HEK293 (cell line): ENCODE data around the gene PLLP.

Experiments used
- CTCF ChIP-seq: fragments of 450-650 bp; formaldehyde crosslinking; IDR thresholded peaks from 2 replicates; pipeline ENCODE4 v1.5.1; 2016; ENCODE audit warnings: missing biosample characterization, missing genetic modification characterization
- EGR2 ChIP-seq: fragments of 450-650 bp; formaldehyde crosslinking; IDR thresholded peaks from 2 replicates; pipeline ENCODE4 v1.5.1; 2016; ENCODE audit warnings: low read depth, missing biosample characterization, missing genetic modification characterization
- HOXC10 ChIP-seq: sonication (generic); formaldehyde crosslinking; IDR thresholded peaks from 2 replicates; pipeline ENCODE4 v1.8.1; 2023; ENCODE audit warnings: mild to moderate bottlenecking, missing genetic modification reagents
- KLF16 ChIP-seq: fragments of 450-650 bp; formaldehyde crosslinking; IDR thresholded peaks from 2 replicates; pipeline ENCODE4 v1.5.1; 2017; ENCODE audit warnings: missing biosample characterization, missing genetic modification characterization
- MYNN ChIP-seq: fragments of 450-650 bp; formaldehyde crosslinking; IDR thresholded peaks from 2 replicates; pipeline ENCODE4 v1.5.1; 2016; ENCODE audit warnings: missing biosample characterization, missing genetic modification characterization, borderline replicate concordance
- ZBTB11 ChIP-seq: fragments of 450-650 bp; formaldehyde crosslinking; conservative IDR thresholded peaks from 2 replicates; pipeline ENCODE4 v1.5.1; 2016; ENCODE audit warnings: low read depth, missing biosample characterization, missing genetic modification characterization
- ZBTB20 ChIP-seq: fragments of 450-650 bp; formaldehyde crosslinking; IDR thresholded peaks from 2 replicates; pipeline ENCODE4 v1.5.1; 2016; ENCODE audit warnings: missing biosample characterization, missing genetic modification characterization
- ZFHX2 ChIP-seq: fragments of 450-650 bp; formaldehyde crosslinking; conservative IDR thresholded peaks from 2 replicates; pipeline ENCODE4 v1.5.1; 2016; ENCODE audit warnings: missing biosample characterization, missing genetic modification characterization
- ZNF155 ChIP-seq: fragments of 450-650 bp; formaldehyde crosslinking; IDR thresholded peaks from 2 replicates; pipeline ENCODE4 v1.5.1; 2016; ENCODE audit warnings: missing biosample characterization, missing genetic modification characterization
- ZNF19 ChIP-seq: fragments of 450-650 bp; formaldehyde crosslinking; IDR thresholded peaks from 2 replicates; pipeline ENCODE4; 2016; ENCODE audit warnings: missing biosample characterization, missing genetic modification characterization, low read depth
- ZNF202 ChIP-seq: fragments of 450-650 bp; formaldehyde crosslinking; IDR thresholded peaks from 2 replicates; pipeline ENCODE4 v1.5.1; 2016; ENCODE audit warnings: missing biosample characterization, missing genetic modification characterization, borderline replicate concordance
- ZNF335 ChIP-seq: fragments of 450-650 bp; formaldehyde crosslinking; conservative IDR thresholded peaks from 2 replicates; pipeline ENCODE4 v1.5.1; 2016; ENCODE audit warnings: missing biosample characterization, missing genetic modification characterization
- ZNF394 ChIP-seq: fragments of 450-650 bp; formaldehyde crosslinking; IDR thresholded peaks from 2 replicates; pipeline ENCODE4 v1.5.1; 2016; ENCODE audit warnings: missing biosample characterization, missing genetic modification characterization, mild to moderate bottlenecking, moderate library complexity, borderline replicate concordance
- ZNF558 ChIP-seq: fragments of 450-650 bp; formaldehyde crosslinking; IDR thresholded peaks from 2 replicates; pipeline ENCODE4 v1.5.1; 2016; ENCODE audit warnings: missing biosample characterization, missing genetic modification characterization
- ZNF561 ChIP-seq: fragments of 450-650 bp; IDR thresholded peaks from 2 replicates; pipeline ENCODE4 v1.5.1; 2018; ENCODE audit warnings: missing biosample characterization, missing genetic modification characterization, borderline replicate concordance
- ZNF639 ChIP-seq: fragments of 450-650 bp; formaldehyde crosslinking; IDR thresholded peaks from 2 replicates; pipeline ENCODE4 v1.5.1; 2016; ENCODE audit warnings: missing biosample characterization, missing genetic modification characterization
- ZNF660 ChIP-seq: fragments of 450-650 bp; IDR thresholded peaks from 2 replicates; pipeline ENCODE4 v1.5.1; 2018; ENCODE audit warnings: missing biosample characterization, mild to moderate bottlenecking, missing genetic modification characterization
- ZNF704 ChIP-seq: fragments of 450-650 bp; formaldehyde crosslinking; IDR thresholded peaks from 2 replicates; pipeline ENCODE4 v1.5.1; 2016; ENCODE audit warnings: missing biosample characterization, missing genetic modification characterization
- ZNF768 ChIP-seq: fragments of 450-650 bp; formaldehyde crosslinking; IDR thresholded peaks from 2 replicates; pipeline ENCODE4 v1.5.1; 2018; ENCODE audit warnings: missing biosample characterization, mild to moderate bottlenecking, missing genetic modification characterization
- ZXDB ChIP-seq: fragments of 450-650 bp; formaldehyde crosslinking; IDR thresholded peaks from 2 replicates; pipeline ENCODE4 v1.5.1; 2016; ENCODE audit warnings: missing biosample characterization, missing genetic modification characterization
- TF ChIP-seq, protein P1 (sequence below): fragments of 450-650 bp; formaldehyde crosslinking; IDR thresholded peaks from 2 replicates; pipeline ENCODE4 v1.5.1; 2017; ENCODE audit warnings: missing biosample characterization, missing genetic modification characterization
- TF ChIP-seq, protein P2 (sequence below): fragments of 450-650 bp; formaldehyde crosslinking; IDR thresholded peaks from 2 replicates; pipeline ENCODE4 v1.5.1; 2016; ENCODE audit warnings: missing biosample characterization, missing genetic modification characterization, borderline replicate concordance
- TF ChIP-seq, protein P3 (sequence below): fragments of 450-650 bp; formaldehyde crosslinking; IDR thresholded peaks from 2 replicates; pipeline ENCODE4 v1.5.1; 2016; ENCODE audit warnings: missing biosample characterization, missing genetic modification characterization

The PLLP gene

GRCh38 chr16:57300387-57301125 lies 16.1 kb upstream of the PLLP start (continued):
- TF ChIP-seq, protein P1, sequence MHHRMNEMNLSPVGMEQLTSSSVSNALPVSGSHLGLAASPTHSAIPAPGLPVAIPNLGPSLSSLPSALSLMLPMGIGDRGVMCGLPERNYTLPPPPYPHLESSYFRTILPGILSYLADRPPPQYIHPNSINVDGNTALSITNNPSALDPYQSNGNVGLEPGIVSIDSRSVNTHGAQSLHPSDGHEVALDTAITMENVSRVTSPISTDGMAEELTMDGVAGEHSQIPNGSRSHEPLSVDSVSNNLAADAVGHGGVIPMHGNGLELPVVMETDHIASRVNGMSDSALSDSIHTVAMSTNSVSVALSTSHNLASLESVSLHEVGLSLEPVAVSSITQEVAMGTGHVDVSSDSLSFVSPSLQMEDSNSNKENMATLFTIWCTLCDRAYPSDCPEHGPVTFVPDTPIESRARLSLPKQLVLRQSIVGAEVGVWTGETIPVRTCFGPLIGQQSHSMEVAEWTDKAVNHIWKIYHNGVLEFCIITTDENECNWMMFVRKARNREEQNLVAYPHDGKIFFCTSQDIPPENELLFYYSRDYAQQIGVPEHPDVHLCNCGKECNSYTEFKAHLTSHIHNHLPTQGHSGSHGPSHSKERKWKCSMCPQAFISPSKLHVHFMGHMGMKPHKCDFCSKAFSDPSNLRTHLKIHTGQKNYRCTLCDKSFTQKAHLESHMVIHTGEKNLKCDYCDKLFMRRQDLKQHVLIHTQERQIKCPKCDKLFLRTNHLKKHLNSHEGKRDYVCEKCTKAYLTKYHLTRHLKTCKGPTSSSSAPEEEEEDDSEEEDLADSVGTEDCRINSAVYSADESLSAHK (tag by site-specific recombination) = no peak
- no peak for TF ChIP-seq MYNN (tag by site-specific recombination)
- TF ChIP-seq ZNF558 (tag by site-specific recombination) = no peak
- TF ChIP-seq ZBTB11 (tag by site-specific recombination) = no peak; the same call in 1 of the 2 replicates
- TF ChIP-seq KLF16 (tag by site-specific recombination) = peak; percentile 84
- TF ChIP-seq ZNF768 (tag by site-specific recombination) = no peak
- TF ChIP-seq ZFHX2 (tag by site-specific recombination) = peak; percentile 30
- TF ChIP-seq ZNF155 = no peak
- no peak for TF ChIP-seq ZNF335 (tag by site-specific recombination)
- TF ChIP-seq EGR2 = no peak
- TF ChIP-seq ZNF561 (tag by site-specific recombination) = no peak; the same call in 1 of the 2 replicates
- TF ChIP-seq ZNF660 (tag by site-specific recombination) = peak; percentile 55; the same call in 1 of the 2 replicates
- TF ChIP-seq ZNF639 (tag by site-specific recombination) = peak; percentile 78; the same call in 1 of the 2 replicates
- TF ChIP-seq ZBTB20 (tag by site-specific recombination) = no peak
- TF ChIP-seq ZNF394 (tag by site-specific recombination) = peak; percentile 62
- TF ChIP-seq, protein P2, sequence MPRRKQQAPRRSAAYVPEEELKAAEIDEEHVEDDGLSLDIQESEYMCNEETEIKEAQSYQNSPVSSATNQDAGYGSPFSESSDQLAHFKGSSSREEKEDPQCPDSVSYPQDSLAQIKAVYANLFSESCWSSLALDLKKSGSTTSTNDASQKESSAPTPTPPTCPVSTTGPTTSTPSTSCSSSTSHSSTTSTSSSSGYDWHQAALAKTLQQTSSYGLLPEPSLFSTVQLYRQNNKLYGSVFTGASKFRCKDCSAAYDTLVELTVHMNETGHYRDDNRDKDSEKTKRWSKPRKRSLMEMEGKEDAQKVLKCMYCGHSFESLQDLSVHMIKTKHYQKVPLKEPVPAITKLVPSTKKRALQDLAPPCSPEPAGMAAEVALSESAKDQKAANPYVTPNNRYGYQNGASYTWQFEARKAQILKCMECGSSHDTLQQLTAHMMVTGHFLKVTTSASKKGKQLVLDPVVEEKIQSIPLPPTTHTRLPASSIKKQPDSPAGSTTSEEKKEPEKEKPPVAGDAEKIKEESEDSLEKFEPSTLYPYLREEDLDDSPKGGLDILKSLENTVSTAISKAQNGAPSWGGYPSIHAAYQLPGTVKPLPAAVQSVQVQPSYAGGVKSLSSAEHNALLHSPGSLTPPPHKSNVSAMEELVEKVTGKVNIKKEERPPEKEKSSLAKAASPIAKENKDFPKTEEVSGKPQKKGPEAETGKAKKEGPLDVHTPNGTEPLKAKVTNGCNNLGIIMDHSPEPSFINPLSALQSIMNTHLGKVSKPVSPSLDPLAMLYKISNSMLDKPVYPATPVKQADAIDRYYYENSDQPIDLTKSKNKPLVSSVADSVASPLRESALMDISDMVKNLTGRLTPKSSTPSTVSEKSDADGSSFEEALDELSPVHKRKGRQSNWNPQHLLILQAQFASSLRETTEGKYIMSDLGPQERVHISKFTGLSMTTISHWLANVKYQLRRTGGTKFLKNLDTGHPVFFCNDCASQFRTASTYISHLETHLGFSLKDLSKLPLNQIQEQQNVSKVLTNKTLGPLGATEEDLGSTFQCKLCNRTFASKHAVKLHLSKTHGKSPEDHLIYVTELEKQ (tag by site-specific recombination) = no peak
- no peak for TF ChIP-seq HOXC10 (CRISPR knock-in tag)
- TF ChIP-seq, protein P3, sequence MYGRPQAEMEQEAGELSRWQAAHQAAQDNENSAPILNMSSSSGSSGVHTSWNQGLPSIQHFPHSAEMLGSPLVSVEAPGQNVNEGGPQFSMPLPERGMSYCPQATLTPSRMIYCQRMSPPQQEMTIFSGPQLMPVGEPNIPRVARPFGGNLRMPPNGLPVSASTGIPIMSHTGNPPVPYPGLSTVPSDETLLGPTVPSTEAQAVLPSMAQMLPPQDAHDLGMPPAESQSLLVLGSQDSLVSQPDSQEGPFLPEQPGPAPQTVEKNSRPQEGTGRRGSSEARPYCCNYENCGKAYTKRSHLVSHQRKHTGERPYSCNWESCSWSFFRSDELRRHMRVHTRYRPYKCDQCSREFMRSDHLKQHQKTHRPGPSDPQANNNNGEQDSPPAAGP (tag by site-specific recombination) = peak; percentile 74
- TF ChIP-seq ZNF19 (tag by site-specific recombination) = no peak
- TF ChIP-seq CTCF (tag by site-specific recombination) = peak; percentile 99
- TF ChIP-seq ZNF202 (tag by site-specific recombination) = no peak
- TF ChIP-seq ZXDB (tag by site-specific recombination) = peak; percentile 66; the same call in 1 of the 2 replicates
- TF ChIP-seq ZNF704 (tag by site-specific recombination) = no peak
